Stimulated activated CD4-positive, alpha-beta T cell treated with anti-CD3 and anti-CD28 coated beads, TNF-alpha, amount 100 ng/mL, for 48 hours (primary cell): ENCODE measurements around the gene ATP2B1.

Experiments used
- DNase-seq, 3 donors: peaks; one replicate each; pipeline ENCODE4 v3.0.0-alpha.2; 2020; ENCODE audit warnings: low read depth in 3 of 3

ATP2B1 gene

GRCh38 chr12:89657066-89657465 lies 51.6 kb downstream of the ATP2B1 start:
- no peak for DNase-seq

- no peak for DNase-seq
These were observed 52.8 kb downstream of the ATP2B1 start for GRCh38 chr12:89655841-89656240.

- DNase-seq = no peak
These were observed 57.4 kb downstream of the ATP2B1 start for GRCh38 chr12:89651192-89651591.

- no peak for DNase-seq
These were observed 58.4 kb downstream of the ATP2B1 start for GRCh38 chr12:89650239-89650638.

- no peak for DNase-seq
These were observed 58.8 kb downstream of the ATP2B1 start for GRCh38 chr12:89649820-89650219.

- no peak for DNase-seq
These were observed 59.5 kb downstream of the ATP2B1 start for GRCh38 chr12:89649139-89649538.

- no peak for DNase-seq
These were observed 60.3 kb downstream of the ATP2B1 start for GRCh38 chr12:89648211-89648930.

GRCh38 chr12:89645434-89645833 lies 63.2 kb downstream of the ATP2B1 start:
- DNase-seq = no peak

- no peak for DNase-seq
These were observed 65.7 kb downstream of the ATP2B1 start for GRCh38 chr12:89642959-89643358.

- no peak for DNase-seq
These were observed 71.9 kb downstream of the ATP2B1 start for GRCh38 chr12:89636776-89637160.

- no peak for DNase-seq
These were observed 72.4 kb downstream of the ATP2B1 start for GRCh38 chr12:89636052-89636775.

GRCh38 chr12:89634508-89634907 lies 74.1 kb downstream of the ATP2B1 start:
- no peak for DNase-seq

GRCh38 chr12:89632778-89633177 lies 75.9 kb downstream of the ATP2B1 start:
- DNase-seq = no peak

- no peak for DNase-seq
These were observed 86.5 kb downstream of the ATP2B1 start for GRCh38 chr12:89622115-89622514.

- no peak for DNase-seq
These were observed 87.1 kb downstream of the ATP2B1 start for GRCh38 chr12:89621521-89621920.

GRCh38 chr12:89619764-89620163 lies 88.9 kb downstream of the ATP2B1 start:
- DNase-seq = no peak

- no peak for DNase-seq
These were observed 90.3 kb downstream of the ATP2B1 start for GRCh38 chr12:89618113-89618862.

GRCh38 chr12:89610366-89610765 lies 98.3 kb downstream of the ATP2B1 start:
- no peak for DNase-seq

GRCh38 chr12:89603678-89604077 lies 105.0 kb downstream of the ATP2B1 start:
- DNase-seq = no peak

GRCh38 chr12:89597770-89598169 lies 110.9 kb downstream of the ATP2B1 start:
- DNase-seq = no peak

GRCh38 chr12:89597210-89597609 lies 111.4 kb downstream of the ATP2B1 start:
- no peak for DNase-seq

- no peak for DNase-seq
These were observed 114.8 kb downstream of the ATP2B1 start for GRCh38 chr12:89593873-89594272.

- DNase-seq = no peak
These were observed 115.4 kb downstream of the ATP2B1 start for GRCh38 chr12:89593233-89593632.
